Panc1 (cell line): ENCODE data around the gene HSPB8.

Experiments used
- CTCF ChIP-seq: fragments of 450-650 bp; IDR thresholded peaks from 2 replicates; pipeline ENCODE4 v1.5.1; 2017; ENCODE audit warnings: mild to moderate bottlenecking
- POLR2AphosphoS5 ChIP-seq: IDR thresholded peaks from 2 replicates; pipeline ENCODE4 v1.6.1; 2012; ENCODE audit warnings: mild to moderate bottlenecking, low read depth, low read length, moderate library complexity
- SIN3A ChIP-seq: IDR thresholded peaks from 2 replicates; pipeline ENCODE4 v1.6.1; 2012; ENCODE audit warnings: low read depth, mild to moderate bottlenecking, low read length, moderate library complexity, borderline replicate concordance; ENCODE audit not compliant: insufficient read depth

DNA sequence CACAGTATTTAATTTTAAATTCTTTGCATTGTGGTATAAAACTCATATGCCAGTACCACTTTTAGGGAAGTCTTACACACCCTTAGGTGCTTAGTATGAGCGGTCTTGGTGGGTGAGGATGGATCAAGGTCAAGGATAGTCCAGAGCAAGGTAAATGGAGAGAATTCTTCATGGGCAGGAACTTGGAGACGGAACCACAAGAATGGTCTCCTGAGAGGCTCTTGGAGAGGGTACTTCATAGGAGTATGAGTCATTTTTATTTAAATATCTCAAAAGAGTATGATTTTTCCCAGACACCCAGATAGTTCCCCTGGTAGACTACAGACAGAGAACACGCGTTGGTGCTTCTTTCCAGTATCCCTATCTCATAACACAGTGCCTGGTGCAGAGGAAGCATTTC, 21.9 kb downstream of the HSPB8 start:
- TF ChIP-seq CTCF (no peak), SIN3A (no peak), POLR2AphosphoS5 (no peak)
